Activated B cell treated with CpG ODN at 0.5 μM for 24 hours (primary cell): ENCODE results near the gene IL1RL2. TPM values are rescaled to one million over a fixed set of nuclear protein-coding genes. Genes with fewer than 3 reads are reported as not detected.

ENCODE experiments used
- ATAC-seq: fragments of 200-7000 bp; cut with Tn5 transposase; one replicate; pipeline ENCODE4 v1.10.0; 2021; ENCODE audit warnings: low read depth, mild to moderate bottlenecking, moderate library complexity
- CTCF ChIA-PET: fragments of 350-600 bp; sonication (Branson Sonifier 250); formaldehyde crosslinking; loops from one replicate; lab custom pipeline; 2021; ENCODE audit warnings: antibody characterized with exemption; lab: Charles Lee
- POLR2A ChIA-PET: fragments of 350-600 bp; sonication (Branson Sonifier 250); formaldehyde crosslinking; loops from one replicate; lab custom pipeline; 2021; ENCODE audit warnings: antibody characterized with exemption; lab: Charles Lee
- DNase-seq: peaks from one replicate; pipeline ENCODE4 v3.0.0; 2022
- H3K27ac Mint-ChIP-seq: one replicate; pipeline ENCODE4 v1.8.0; 2020; ENCODE audit warnings: mixed read lengths
- H3K27me3 Mint-ChIP-seq: one replicate; pipeline ENCODE4 v1.8.0; 2021; ENCODE audit warnings: mixed read lengths
- H3K36me3 Mint-ChIP-seq: one replicate; pipeline ENCODE4 v1.8.0; 2021; ENCODE audit warnings: low read depth, mixed read lengths
- H3K4me1 Mint-ChIP-seq: one replicate; pipeline ENCODE4 v1.8.0; 2021; ENCODE audit warnings: mixed read lengths
- H3K4me3 Mint-ChIP-seq: one replicate; pipeline ENCODE4 v1.8.0; 2020; ENCODE audit warnings: mild to moderate bottlenecking, mixed read lengths
- H3K9me3 Mint-ChIP-seq: one replicate; pipeline ENCODE4 v1.8.0; 2020; ENCODE audit warnings: mixed read lengths
- CTCF ChIP-seq: fragments of 200-600 bp; IDR thresholded peaks from one replicate; pipeline ENCODE4 v1.8.0; 2022; ENCODE audit warnings: antibody characterized with exemption, mild to moderate bottlenecking
- intact Hi-C: fragments of 100-400 bp; cut with micrococcal nuclease; formaldehyde crosslinking; loops from one replicate; pipeline ENCODE4 v1.15.1; 2024
- total RNA-seq: library from RNA; stranded (reverse); gene quantifications from 2 replicates; pipeline ENCODE4 v1.2.3, GENCODE V29; 2022

IL1RL2 gene
- total RNA-seq, 1 donor from 2014 or later: not detected

DNA sequence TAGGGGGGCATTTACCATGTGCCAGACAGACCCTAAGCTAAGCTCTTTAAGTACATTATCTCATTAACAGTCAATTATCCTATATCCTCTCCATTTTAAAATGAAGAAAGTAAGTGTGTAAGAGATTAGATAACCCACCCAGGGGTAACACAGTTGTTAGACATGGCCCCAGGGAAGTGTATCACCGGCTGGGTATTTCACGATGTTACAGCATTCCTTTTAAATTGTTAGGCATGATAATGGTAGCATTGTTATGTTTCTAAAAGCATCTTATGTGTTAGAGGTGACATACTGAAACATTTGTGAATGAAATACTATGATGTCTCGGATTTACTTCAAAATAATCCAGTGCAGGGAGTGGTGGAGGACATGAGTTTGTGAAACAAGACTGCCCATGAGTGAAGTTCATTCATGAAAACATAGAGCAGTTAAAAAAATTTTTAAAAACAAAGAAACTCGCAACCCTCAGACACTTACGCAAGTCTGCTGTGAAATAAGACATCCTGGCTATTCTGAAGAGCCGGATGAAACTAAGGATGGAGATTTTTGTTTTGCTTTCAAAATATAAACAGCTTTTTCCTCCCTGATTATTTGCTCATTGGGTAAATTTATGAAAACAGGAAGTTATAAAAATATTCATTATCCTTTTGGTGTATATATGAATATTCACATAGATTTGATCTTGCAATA, 54.9 kb downstream of the IL1RL2 start:
- intact Hi-C loops: no loop called here
- Mint-ChIP-seq H3K27me3 (peaks cover 14% of the 10 kb centered on the region), H3K4me1 (peaks cover 22% of the 10 kb centered on the region), H3K36me3 (no peaks in the 10 kb centered on the region), H3K9me3 (no peaks in the 10 kb centered on the region), H3K27ac (no peak overlapping the region), H3K4me3 (no peak overlapping the region)
- POLR2A ChIA-PET: interaction anchor here (0.6 kb wide), 1 partner anchor 158 kb away, joined by 3 read pairs; no protein-coding TSS in a partner anchor
- CTCF ChIA-PET: interaction anchor here (1.4 to 4.1 kb wide), 11 partner anchors 9 to 900 kb away, joined by 3 to 73 read pairs (median 17); no protein-coding TSS in a partner anchor
- TF ChIP-seq CTCF: no peak
- DNase-seq: no peak
- ATAC-seq: no peak

GRCh38 chr2:102245266-102246151, 58.7 kb downstream of the IL1RL2 start:
- TF ChIP-seq CTCF: no peak
- Mint-ChIP-seq H3K9me3 (no peaks in the 10 kb centered on the region), H3K27me3 (peaks cover 5% of the 10 kb centered on the region), H3K4me3 (no peak overlapping the region), H3K36me3 (no peaks in the 10 kb centered on the region), H3K4me1 (peaks cover 6% of the 10 kb centered on the region), H3K27ac (no peak overlapping the region)
- CTCF ChIA-PET: interaction anchor here (0.9 to 1.4 kb wide), 2 partner anchors 10 to 25 kb away, joined by 3 read pairs; no protein-coding TSS in a partner anchor
- DNase-seq: no peak
- no peak for ATAC-seq
- intact Hi-C loops: no loop called here
- POLR2A ChIA-PET: no interaction called here

DNA sequence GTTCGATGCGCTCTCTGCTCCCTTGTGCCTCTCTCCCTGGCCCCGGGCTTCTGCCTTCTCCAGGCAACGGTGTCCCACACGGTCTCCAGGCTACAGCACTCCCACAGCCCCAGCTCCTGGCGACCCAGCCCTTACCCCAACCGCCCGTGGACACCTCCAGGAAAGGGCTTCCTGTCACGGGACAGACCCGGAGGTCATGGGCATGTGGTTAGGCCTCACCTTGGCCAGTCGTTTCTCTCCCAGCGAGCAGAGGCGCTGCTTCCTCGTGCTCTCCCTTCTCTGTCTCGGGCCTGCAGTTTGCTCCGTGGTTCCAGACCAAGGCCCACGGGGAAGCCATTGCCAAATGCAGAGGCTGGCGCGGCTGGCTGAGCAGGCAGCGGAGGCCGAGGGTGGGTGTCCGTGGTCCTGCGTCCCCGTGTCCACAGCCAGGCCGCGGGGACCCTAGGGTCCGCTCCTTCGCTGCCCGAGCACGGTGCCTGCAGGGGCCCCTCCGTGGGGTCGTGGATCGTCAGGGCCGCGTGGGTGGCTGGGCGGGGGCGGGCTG, 63.5 kb downstream of the IL1RL2 start:
- no peaks in the 10 kb centered on the region for H3K9me3 Mint-ChIP-seq
- no peak overlapping the region for H3K4me3 Mint-ChIP-seq
- ChIA-PET CTCF (interaction anchor here (0.6 to 2.0 kb wide), 3 partner anchors 8 to 192 kb away, joined by 3 to 9 read pairs (median 3); no protein-coding TSS in a partner anchor), POLR2A (interaction anchor here (0.9 kb wide), 1 partner anchor 10 kb away, joined by 3 read pairs; no protein-coding TSS in a partner anchor)
- ATAC-seq (no peak), DNase-seq (no peak)
- peaks cover 12% of the 10 kb centered on the region for H3K4me1 Mint-ChIP-seq
- no peaks in the 10 kb centered on the region for H3K36me3 Mint-ChIP-seq
- no peak for TF ChIP-seq CTCF
- H3K27ac Mint-ChIP-seq: no peak overlapping the region
- peaks cover 29% of the 10 kb centered on the region for H3K27me3 Mint-ChIP-seq
- intact Hi-C loops: loop anchor here (5.0 kb wide), 2 partner anchors 107 to 848 kb away; partner anchors contain the start of gene IL18R1

GRCh38 chr2:102251042-102251848, 64.4 kb downstream of the IL1RL2 start:
- Mint-ChIP-seq H3K27me3 (peaks cover 30% of the 10 kb centered on the region), H3K9me3 (no peaks in the 10 kb centered on the region), H3K4me1 (peaks cover 12% of the 10 kb centered on the region), H3K27ac (no peak overlapping the region), H3K36me3 (no peaks in the 10 kb centered on the region), H3K4me3 (peak overlapping the region; percentile 75)
- no peak for TF ChIP-seq CTCF
- intact Hi-C loops: loop anchor here (1.0 to 5.0 kb wide), 3 partner anchors 106 to 849 kb away; partner anchors contain the start of gene IL18R1
- ChIA-PET CTCF (interaction anchor here (0.6 to 2.0 kb wide), 7 partner anchors 9 to 198 kb away, joined by 3 to 9 read pairs (median 3); no protein-coding TSS in a partner anchor), POLR2A (interaction anchor here (0.9 kb wide), 1 partner anchor 11 kb away, joined by 3 read pairs; no protein-coding TSS in a partner anchor)
- ATAC-seq: peak; percentile 64
- peak; percentile 30 for DNase-seq
